CD14-positive monocyte (primary cell): ENCODE data around the gene WDR47. TPM values are rescaled to one million over a fixed set of nuclear protein-coding genes. Genes with fewer than 3 reads are reported as not detected.

Source experiments
- DNase-seq, 3 donors: peaks; one replicate each; pipeline ENCODE4 v3.0.0-alpha.2; 2011 to 2022
- H2AFZ ChIP-seq: 2 replicates; pipeline ENCODE4 v1.6.0; 2012; ENCODE audit warnings: mild to moderate bottlenecking, low read depth, low read length, inconsistent platforms; ENCODE audit not compliant: insufficient read depth, poor library complexity, severe bottlenecking
- H3K27ac ChIP-seq, 2 donors: 1 replicate in 1 of 2; 2 replicates in 1 of 2; pipeline ENCODE4 v1.5.1; 2012 to 2013; ENCODE audit warnings: low read length in 2 of 2, control low read depth in 1 of 2, inconsistent platforms in 1 of 2, low read depth in 1 of 2, mild to moderate bottlenecking in 1 of 2
- H3K27me3 ChIP-seq, 2 donors: one replicate each; pipeline versions ENCODE4 v1.6.0 to v1.6.1; 2011 to 2013; ENCODE audit warnings: low read length in 2 of 2; ENCODE audit not compliant: control insufficient read depth in 2 of 2, insufficient read depth in 2 of 2
- H3K36me3 ChIP-seq, 2 donors: replicated peaks in 1 of 2; 1 replicate in 1 of 2; 2 replicates in 1 of 2; pipeline versions ENCODE4 v1.5.1 to v1.6.1; 2012 to 2013; ENCODE audit warnings: low read length in 2 of 2, control low read depth in 1 of 2, inconsistent platforms in 1 of 2, mild to moderate bottlenecking in 1 of 2; ENCODE audit not compliant: insufficient read depth in 2 of 2, control insufficient read depth in 1 of 2
- H3K4me1 ChIP-seq, 2 donors: 1 replicate in 1 of 2; 2 replicates in 1 of 2; pipeline versions ENCODE4 v1.5.1 to v1.6.1; 2012 to 2013; ENCODE audit warnings: low read length in 2 of 2, control low read depth in 1 of 2, inconsistent platforms in 1 of 2, mild to moderate bottlenecking in 1 of 2, moderate library complexity in 1 of 2; ENCODE audit not compliant: insufficient read depth in 2 of 2, control insufficient read depth in 1 of 2
- H3K4me2 ChIP-seq: replicated peaks from 2 replicates; pipeline ENCODE3; 2012; ENCODE audit warnings: low read length, moderate library complexity, mild to moderate bottlenecking; ENCODE audit not compliant: poor library complexity, severe bottlenecking; ENCODE audit errors: extremely low read depth
- H3K4me3 ChIP-seq, 3 experiments: fragments of 200-600 bp in 1 of 3; sonication (generic) in 1 of 3; replicated peaks in 1 of 3; 1 replicate in 2 of 3; 2 replicates in 1 of 3; pipeline ENCODE4 v1.5.1; 2011 to 2013; ENCODE audit warnings: low read length in 3 of 3, mild to moderate bottlenecking in 3 of 3, control low read depth in 2 of 3, low read depth in 2 of 3, inconsistent platforms in 1 of 3, moderate library complexity in 1 of 3
- H3K79me2 ChIP-seq: 2 replicates; pipeline ENCODE4 v1.6.0; 2012; ENCODE audit warnings: mild to moderate bottlenecking, control low read depth, inconsistent platforms, low read length, moderate library complexity; ENCODE audit not compliant: insufficient read depth
- H3K9ac ChIP-seq: 2 replicates; pipeline ENCODE4 v1.6.0; 2017; ENCODE audit warnings: low read length, mild to moderate bottlenecking; ENCODE audit not compliant: insufficient read depth, poor library complexity, severe bottlenecking
- H3K9me3 ChIP-seq, 2 donors: replicated peaks in 1 of 2; 1 replicate in 1 of 2; 2 replicates in 1 of 2; pipeline versions ENCODE4 v1.5.1 to v1.6.1; 2012 to 2013; ENCODE audit warnings: low read length in 2 of 2, control low read depth in 1 of 2; ENCODE audit not compliant: control insufficient read depth in 1 of 2, insufficient read depth in 1 of 2
- H4K20me1 ChIP-seq: 2 replicates; pipeline ENCODE4 v1.6.0; 2012; ENCODE audit warnings: mild to moderate bottlenecking, low read length, control low read depth, moderate library complexity; ENCODE audit not compliant: insufficient read depth
- H3K27ac Mint-ChIP-seq, 7 donors: one replicate each; pipeline ENCODE4 v1.8.0; 2020; ENCODE audit warnings: mild to moderate bottlenecking in 7 of 7, mixed read lengths in 7 of 7, moderate library complexity in 6 of 7, inconsistent platforms in 2 of 7
- H3K27me3 Mint-ChIP-seq, 3 donors: one replicate each; pipeline ENCODE4 v1.8.0; 2021 to 2022; ENCODE audit warnings: low read depth in 3 of 3, mild to moderate bottlenecking in 3 of 3, mixed read lengths in 3 of 3, moderate library complexity in 3 of 3, inconsistent platforms in 1 of 3
- H3K36me3 Mint-ChIP-seq, 2 donors: one replicate each; pipeline ENCODE4 v1.8.0; 2020; ENCODE audit warnings: mixed read lengths in 2 of 2, inconsistent platforms in 1 of 2, mild to moderate bottlenecking in 1 of 2
- H3K4me1 Mint-ChIP-seq: one replicate; pipeline ENCODE4 v1.8.0; 2020; ENCODE audit warnings: mild to moderate bottlenecking, mixed read lengths
- H3K4me3 Mint-ChIP-seq, 2 donors: one replicate each; pipeline ENCODE4 v1.8.0; 2020; ENCODE audit warnings: mild to moderate bottlenecking in 2 of 2, mixed read lengths in 2 of 2, moderate library complexity in 1 of 2
- H3K9me3 Mint-ChIP-seq, 7 donors: one replicate each; pipeline ENCODE4 v1.8.0; 2020 to 2022; ENCODE audit warnings: mixed read lengths in 7 of 7, mild to moderate bottlenecking in 6 of 7, moderate library complexity in 6 of 7, inconsistent platforms in 2 of 7
- CTCF ChIP-seq: fragments of 200-600 bp; IDR thresholded peaks from one replicate; pipeline ENCODE4 v1.8.0; 2022; ENCODE audit warnings: antibody characterized with exemption, mild to moderate bottlenecking
- WGBS: methylation state at CpG from one replicate; pipeline ENCODE4 v1.1.5; 2013; ENCODE audit warnings: missing lambda C conversion rate; ENCODE audit not compliant: insufficient coverage; 5-methylcytosine and 5-hydroxymethylcytosine counted together
- intact Hi-C, 2 donors: fragments of 100-400 bp; cut with micrococcal nuclease; formaldehyde crosslinking; loops; one replicate each; pipeline versions ENCODE4 v1.15.0 to v1.15.1; 2023
- polyA plus RNA-seq, 3 donors: library from polyadenylated mRNA; depleted of rRNA in 1 of 3; unstranded in 2 of 3; stranded (reverse) in 1 of 3; fragments of 300-500 nt in 2 of 3; fragments of >200 nt in 1 of 3; fragmentation: Illumina TruSeq in 2 of 3; gene quantifications; 1 replicate in 2 of 3; 2 replicates in 1 of 3; pipeline ENCODE4 v1.2.3, GENCODE V29; 2012 to 2021

WDR47 gene
- polyA plus RNA-seq, 3 donors = 5.2 to 7.6 (median 6.0) TPM

- peaks cover 29% of the 10 kb centered on the region for H4K20me1 ChIP-seq
- DNase-seq = no peak
- peak overlapping the region; percentile 88 for H3K4me2 ChIP-seq
- peak overlapping the region; percentile 87 to 90 for H3K4me3 Mint-ChIP-seq
- H2AFZ ChIP-seq = peak overlapping the region; percentile 80
- H3K27ac ChIP-seq = peak overlapping the region; percentile 83 to 88
- H3K79me2 ChIP-seq = peaks cover 58% of the 10 kb centered on the region
- peaks cover 0 to 2% (median 0%) of the 10 kb centered on the region in 3 donors for H3K27me3 Mint-ChIP-seq
- peak overlapping the region; percentile 86 for H3K9ac ChIP-seq
- peaks cover 16 to 21% of the 10 kb centered on the region in 2 donors for H3K4me1 ChIP-seq
- 90% methylated on average over 7 of the region's 15 CpGs for WGBS
- intact Hi-C loops = loop anchor here (10.0 kb wide), 1 partner anchor 153 kb away; the partner anchor contains the start of gene ELAPOR1 (in 2 of the 2)
- TF ChIP-seq CTCF = no peak
- peaks cover 15 to 22% of the 10 kb centered on the region in 2 donors for H3K36me3 Mint-ChIP-seq
- H3K9me3 Mint-ChIP-seq = no peaks in the 10 kb centered on the region
- peaks cover 25% of the 10 kb centered on the region for H3K4me1 Mint-ChIP-seq
- peak overlapping the region; percentile 90 to 97 (median 96) for H3K27ac Mint-ChIP-seq
- H3K27me3 ChIP-seq = no peaks in the 10 kb centered on the region
- peaks cover 2 to 19% of the 10 kb centered on the region in 2 donors for H3K36me3 ChIP-seq
- H3K9me3 ChIP-seq = no peaks in the 10 kb centered on the region
- peak overlapping the region in 2 of 3 experiments; percentile 52 to 80 for H3K4me3 ChIP-seq
These were observed 80.0 kb downstream of the WDR47 start for GRCh38 chr1:108961752-108962486.

DNA sequence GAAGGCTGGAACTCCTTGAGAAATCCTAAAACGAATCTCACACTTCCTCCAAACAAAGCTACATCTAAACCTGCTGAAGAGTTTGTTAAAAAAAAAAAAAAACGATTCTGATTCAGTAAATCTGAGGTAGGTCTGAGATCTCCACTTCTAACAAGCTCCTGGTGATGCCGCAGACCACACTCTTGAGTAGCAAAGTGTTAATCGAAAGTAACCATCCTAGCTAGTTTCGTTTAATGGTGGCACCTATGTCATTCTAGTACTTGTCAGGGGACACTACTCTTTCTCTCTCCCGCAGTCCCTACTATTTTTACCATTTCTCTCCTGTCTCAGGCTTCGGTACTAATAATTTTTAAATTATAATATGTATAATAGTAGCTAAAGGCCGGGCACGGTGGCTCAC is 80.7 kb downstream of the WDR47 start:
- Mint-ChIP-seq H3K4me1 (peaks cover 28% of the 10 kb centered on the region), H3K9me3 (no peaks in the 10 kb centered on the region)
- no peak for DNase-seq

More for the DNA sequence above, 80.7 kb downstream of the WDR47 start:
- Mint-ChIP-seq H3K36me3 (peaks cover 19 to 25% of the 10 kb centered on the region in 2 donors), H3K27me3 (peaks cover 0 to 2% (median 0%) of the 10 kb centered on the region in 3 donors), H3K27ac (no peak overlapping the region), H3K4me3 (no peak overlapping the region)
- H3K36me3 ChIP-seq = peaks cover 2 to 19% of the 10 kb centered on the region in 2 donors
- peaks cover 61% of the 10 kb centered on the region for H3K79me2 ChIP-seq
- H3K4me3 ChIP-seq = no peak overlapping the region
- no peaks in the 10 kb centered on the region for H3K9me3 ChIP-seq
- H2AFZ ChIP-seq = no peak overlapping the region
- WGBS = 100% methylated on average over 1 of the region's 9 CpGs
- H3K9ac ChIP-seq = no peak overlapping the region
- H3K27ac ChIP-seq = no peak overlapping the region
- intact Hi-C loops = loop anchor here (10.0 kb wide), 1 partner anchor 154 kb away; the partner anchor contains the start of gene ELAPOR1 (in 2 of the 2)
- H3K27me3 ChIP-seq = no peaks in the 10 kb centered on the region
- H3K4me2 ChIP-seq = no peak overlapping the region
- TF ChIP-seq CTCF = no peak
- H3K4me1 ChIP-seq = peaks cover 16 to 21% of the 10 kb centered on the region in 2 donors
- peaks cover 29% of the 10 kb centered on the region for H4K20me1 ChIP-seq
